ENCODE results near the gene KCNC3. TPM values are rescaled to one million over a fixed set of nuclear protein-coding genes. Genes with fewer than 3 reads are reported as not detected.

The KCNC3 gene
- total RNA-seq, 2 experiments from 2014 or later = 1.3 to 2.3 TPM

- Mint-ChIP-seq H3K9me3 (ENCODE audit: low read depth) (no peaks in the 10 kb centered on the region), H3K27me3 (peaks cover 17% of the 10 kb centered on the region)
Observed at GRCh38 chr19:50320051-50320450, 9.1 kb downstream of the KCNC3 start.

GRCh38 chr19:50319156-50319555, 10.0 kb downstream of the KCNC3 start:
- H3K27ac Mint-ChIP-seq = no peak overlapping the region
- DNase-seq = no peak
- no peak overlapping the region for H3K4me3 Mint-ChIP-seq
- CTCF ChIA-PET = interaction anchor here (0.8 to 1.3 kb wide), 3 partner anchors 9 to 553 kb away, joined by 3 to 6 read pairs (median 3); partner anchors contain the start of gene KCNC3
- no peaks in the 10 kb centered on the region for H3K36me3 Mint-ChIP-seq
- peaks cover 4% of the 10 kb centered on the region for H3K4me1 Mint-ChIP-seq
- peaks cover 22% of the 10 kb centered on the region for H3K27me3 Mint-ChIP-seq
- no peak for ATAC-seq
- H3K9me3 Mint-ChIP-seq (ENCODE audit: low read depth) = no peaks in the 10 kb centered on the region

More at GRCh38 chr19:50320051-50320450, 9.1 kb downstream of the KCNC3 start:
- ATAC-seq = no peak
- CTCF ChIA-PET = interaction anchor here (1.3 kb wide), 1 partner anchor 9 kb away, joined by 3 read pairs; the partner anchor contains the start of gene KCNC3
- DNase-seq = no peak
- Mint-ChIP-seq H3K4me3 (no peak overlapping the region), H3K4me1 (peaks cover 2% of the 10 kb centered on the region), H3K27ac (no peak overlapping the region), H3K36me3 (no peaks in the 10 kb centered on the region)

GRCh38 chr19:50318438-50318837, 10.7 kb downstream of the KCNC3 start:
- H3K4me1 Mint-ChIP-seq = peaks cover 4% of the 10 kb centered on the region

GRCh38 chr19:50317115-50317514, 12.1 kb downstream of the KCNC3 start:
- no peak for ATAC-seq
- Mint-ChIP-seq H3K4me1 (peaks cover 4% of the 10 kb centered on the region), H3K36me3 (no peaks in the 10 kb centered on the region), H3K27me3 (peaks cover 39% of the 10 kb centered on the region), H3K9me3 (ENCODE audit: low read depth) (no peaks in the 10 kb centered on the region), H3K4me3 (no peak overlapping the region), H3K27ac (no peak overlapping the region)
- CTCF ChIA-PET = no interaction called here
- DNase-seq = no peak

More at GRCh38 chr19:50318438-50318837, 10.7 kb downstream of the KCNC3 start:
- Mint-ChIP-seq H3K4me3 (no peak overlapping the region), H3K27me3 (peaks cover 29% of the 10 kb centered on the region), H3K36me3 (no peaks in the 10 kb centered on the region), H3K27ac (no peak overlapping the region), H3K9me3 (ENCODE audit: low read depth) (no peaks in the 10 kb centered on the region)
- no peak for DNase-seq
- CTCF ChIA-PET = interaction anchor here (1.0 kb wide), 1 partner anchor 60 kb away, joined by 6 read pairs; no protein-coding TSS in a partner anchor
- no peak for ATAC-seq

- DNase-seq (no peak), ATAC-seq (no peak)
- Mint-ChIP-seq H3K36me3 (no peaks in the 10 kb centered on the region), H3K9me3 (ENCODE audit: low read depth) (no peaks in the 10 kb centered on the region), H3K4me1 (peaks cover 4% of the 10 kb centered on the region), H3K27ac (no peak overlapping the region), H3K4me3 (no peak overlapping the region), H3K27me3 (peaks cover 45% of the 10 kb centered on the region)
- CTCF ChIA-PET = interaction anchor here (0.5 kb wide), 1 partner anchor 48 kb away, joined by 3 read pairs; no protein-coding TSS in a partner anchor
Observed at GRCh38 chr19:50315773-50316448, 13.3 kb downstream of the KCNC3 start.

- peaks cover 53% of the 10 kb centered on the region for H3K27me3 Mint-ChIP-seq
- ATAC-seq = no peak
- no peak overlapping the region for H3K27ac Mint-ChIP-seq
- CTCF ChIA-PET = no interaction called here
- no peaks in the 10 kb centered on the region for H3K9me3 Mint-ChIP-seq (ENCODE audit: low read depth)
- H3K4me1 Mint-ChIP-seq = peaks cover 4% of the 10 kb centered on the region
- DNase-seq = no peak
- H3K4me3 Mint-ChIP-seq = no peak overlapping the region
- H3K36me3 Mint-ChIP-seq = no peaks in the 10 kb centered on the region
Observed at GRCh38 chr19:50314724-50315708, 14.2 kb downstream of the KCNC3 start.

- no peaks in the 10 kb centered on the region for H3K36me3 Mint-ChIP-seq
- peaks cover 55% of the 10 kb centered on the region for H3K27me3 Mint-ChIP-seq
- H3K9me3 Mint-ChIP-seq (ENCODE audit: low read depth) = no peaks in the 10 kb centered on the region
- ATAC-seq = no peak
- no peak overlapping the region for H3K4me3 Mint-ChIP-seq
- no peak overlapping the region for H3K27ac Mint-ChIP-seq
- DNase-seq = no peak
- peaks cover 4% of the 10 kb centered on the region for H3K4me1 Mint-ChIP-seq
- CTCF ChIA-PET = no interaction called here
Observed at GRCh38 chr19:50313812-50314536, 15.2 kb downstream of the KCNC3 start.

- Mint-ChIP-seq H3K36me3 (no peaks in the 10 kb centered on the region), H3K4me1 (peaks cover 4% of the 10 kb centered on the region), H3K9me3 (ENCODE audit: low read depth) (no peaks in the 10 kb centered on the region), H3K4me3 (no peak overlapping the region), H3K27ac (no peak overlapping the region), H3K27me3 (peaks cover 58% of the 10 kb centered on the region)
- no peak for DNase-seq
- CTCF ChIA-PET = no interaction called here
- no peak for ATAC-seq
Observed at GRCh38 chr19:50312967-50313811, 16.0 kb downstream of the KCNC3 start.

- no peak overlapping the region for H3K27ac Mint-ChIP-seq
- no peaks in the 10 kb centered on the region for H3K9me3 Mint-ChIP-seq (ENCODE audit: low read depth)
- H3K4me1 Mint-ChIP-seq = peaks cover 4% of the 10 kb centered on the region
- no peak for ATAC-seq
- no peak for DNase-seq
- H3K4me3 Mint-ChIP-seq = no peak overlapping the region
- H3K36me3 Mint-ChIP-seq = no peaks in the 10 kb centered on the region
- H3K27me3 Mint-ChIP-seq = peaks cover 58% of the 10 kb centered on the region
- CTCF ChIA-PET = no interaction called here
Observed at GRCh38 chr19:50311723-50312635, 17.2 kb downstream of the KCNC3 start.

GRCh38 chr19:50310759-50311465, 18.3 kb downstream of the KCNC3 start:
- H3K36me3 Mint-ChIP-seq = no peaks in the 10 kb centered on the region
- peaks cover 53% of the 10 kb centered on the region for H3K27me3 Mint-ChIP-seq
- H3K4me1 Mint-ChIP-seq = peaks cover 3% of the 10 kb centered on the region
- H3K4me3 Mint-ChIP-seq = no peak overlapping the region
- H3K27ac Mint-ChIP-seq = no peak overlapping the region
- DNase-seq = no peak
- CTCF ChIA-PET = no interaction called here
- no peaks in the 10 kb centered on the region for H3K9me3 Mint-ChIP-seq (ENCODE audit: low read depth)
- no peak for ATAC-seq

GRCh38 chr19:50309396-50310125, 19.6 kb downstream of the KCNC3 start:
- Mint-ChIP-seq H3K9me3 (ENCODE audit: low read depth) (no peaks in the 10 kb centered on the region), H3K36me3 (no peaks in the 10 kb centered on the region), H3K4me1 (no peaks in the 10 kb centered on the region), H3K27me3 (peaks cover 49% of the 10 kb centered on the region), H3K27ac (no peak overlapping the region), H3K4me3 (no peak overlapping the region)
- CTCF ChIA-PET = no interaction called here
- DNase-seq (no peak), ATAC-seq (no peak)
